Measurements from ENCODE around the gene STK11. TPM values are rescaled to one million over a fixed set of nuclear protein-coding genes. Genes with fewer than 3 reads are reported as not detected.

STK11 gene
- total RNA-seq, 4 donors from 2014 or later: 56.8 to 80.7 (median 60.9) TPM

DNA sequence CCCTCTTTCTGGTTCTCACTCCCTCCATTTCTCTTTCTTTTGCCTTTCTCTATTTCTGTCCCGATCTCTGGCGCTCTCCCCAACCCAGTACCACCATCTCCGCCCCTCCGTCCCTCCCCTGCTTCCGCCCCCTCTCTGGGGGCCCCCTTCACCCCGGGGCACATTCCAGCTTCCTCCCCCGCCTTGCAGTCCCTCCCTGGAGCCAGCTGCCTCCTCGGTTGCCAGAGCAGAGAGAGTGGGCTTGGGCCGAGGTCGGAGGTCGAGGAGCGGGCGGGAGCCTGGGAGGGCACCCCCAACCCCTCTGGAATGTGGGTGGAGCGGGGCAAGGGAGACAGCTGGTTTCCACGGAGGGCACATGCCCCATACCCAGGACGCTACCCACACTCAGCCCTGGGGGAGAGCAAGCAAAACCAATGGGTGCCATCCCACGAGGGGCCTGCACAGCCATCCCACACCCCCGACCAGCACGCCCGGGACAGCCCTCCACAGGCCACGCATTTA lies 57.1 kb downstream of the STK11 start:
- H3K4me1 ChIP-seq: peaks cover 4 to 89% (median 69%) of the 10 kb centered on the region in 3 donors
- 42 to 60% methylated on average over 1 to 6 of the region's 21 CpGs for WGBS, 2 donors (ENCODE audit: low coverage in 1 of 2)
- H3K9me3 ChIP-seq: no peaks in the 10 kb centered on the region
- peak overlapping the region; percentile 74 to 100 (median 94) for H3K27ac ChIP-seq
- TF ChIP-seq CTCF (IDR thresholded peaks at IDR 0.05) (no peak), EP300 (IDR thresholded peaks at IDR 0.05) (no peak), POLR2A (IDR thresholded peaks at IDR 0.05) (no peak), POLR2AphosphoS5 (IDR thresholded peaks at IDR 0.05) (no peak)
- H3K4me3 ChIP-seq: no peak overlapping the region
- H3K27me3 ChIP-seq: no peaks in the 10 kb centered on the region
- ATAC-seq: no peak
- peaks cover 0 to 7% of the 10 kb centered on the region in 2 donors for H3K36me3 ChIP-seq

GRCh38 chr19:1263188-1263587 lies 57.6 kb downstream of the STK11 start:
- TF ChIP-seq POLR2A (IDR thresholded peaks at IDR 0.05): no peak
- TF ChIP-seq POLR2AphosphoS5 (IDR thresholded peaks at IDR 0.05): no peak
- TF ChIP-seq EP300 (IDR thresholded peaks at IDR 0.05): no peak
- TF ChIP-seq CTCF (IDR thresholded peaks at IDR 0.05): no peak
- ATAC-seq: no peak
- no peak overlapping the region for H3K4me3 ChIP-seq
- WGBS, 2 donors (ENCODE audit: low coverage in 1 of 2): 83% methylated on average over 1 of the region's 5 CpGs; no CpG with 5 or more reads in 1 of the 2 donors
- H3K36me3 ChIP-seq: peaks cover 0 to 2% of the 10 kb centered on the region in 2 donors
- peaks cover 4 to 89% (median 70%) of the 10 kb centered on the region in 3 donors for H3K4me1 ChIP-seq
- no peaks in the 10 kb centered on the region for H3K27me3 ChIP-seq
- H3K9me3 ChIP-seq: no peaks in the 10 kb centered on the region
- H3K27ac ChIP-seq: peak overlapping the region in 3 of 4 donors; percentile 89 to 100 (median 99)

- Histone ChIP-seq H3K4me3 (peak overlapping the region in 1 of 2 donors; percentile 62), H3K4me1 (peaks cover 4 to 83% (median 60%) of the 10 kb centered on the region in 3 donors), H3K9me3 (no peaks in the 10 kb centered on the region), H3K36me3 (no peaks in the 10 kb centered on the region), H3K27me3 (no peaks in the 10 kb centered on the region), H3K27ac (peak overlapping the region; percentile 45 to 100 (median 94))
- ATAC-seq: peak; percentile 20
- no CpG with 5 or more reads among the region's 26 CpGs for WGBS, 2 donors (ENCODE audit: low coverage in 1 of 2)
- no peak for TF ChIP-seq EP300 (IDR thresholded peaks at IDR 0.05)
- TF ChIP-seq CTCF (IDR thresholded peaks at IDR 0.05): no peak
- peak; percentile 7 for TF ChIP-seq POLR2AphosphoS5 (IDR thresholded peaks at IDR 0.05)
- TF ChIP-seq POLR2A (IDR thresholded peaks at IDR 0.05): no peak
These were observed 59.4 kb downstream of the STK11 start for GRCh38 chr19:1264801-1265614.

DNA sequence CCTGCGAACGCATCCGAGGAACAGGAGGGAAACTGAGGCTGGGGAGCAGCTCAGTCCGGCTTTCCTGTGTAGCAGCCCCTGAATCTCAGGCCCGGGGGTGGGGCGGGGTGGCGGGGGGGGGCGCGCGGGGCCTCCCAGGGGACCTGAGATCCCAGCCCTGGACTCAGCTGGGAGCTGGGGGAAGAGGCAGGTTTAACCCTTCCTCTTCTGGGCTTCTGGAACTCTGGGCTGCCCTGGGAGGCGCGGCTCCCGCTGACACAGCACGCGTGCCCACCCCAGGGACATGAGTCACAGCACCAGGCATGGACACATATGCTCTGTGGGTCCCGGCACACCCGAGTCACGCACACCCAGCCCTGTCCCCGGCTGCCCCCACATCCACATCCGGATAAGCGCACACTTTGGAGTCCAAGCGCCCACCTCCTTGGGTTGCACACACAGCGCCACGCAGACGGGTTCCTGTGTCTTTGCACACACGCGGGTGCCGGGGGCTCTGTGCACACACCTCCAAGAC lies 60.1 kb downstream of the STK11 start:
- H3K27ac ChIP-seq: peak overlapping the region; percentile 45 to 100 (median 94)
- WGBS, 2 donors (ENCODE audit: low coverage in 1 of 2): 8% methylated on average over 10 of the region's 28 CpGs; no CpG with 5 or more reads in 1 of the 2 donors
- peaks cover 4 to 83% (median 60%) of the 10 kb centered on the region in 3 donors for H3K4me1 ChIP-seq
- H3K27me3 ChIP-seq: no peaks in the 10 kb centered on the region
- peak overlapping the region in 1 of 2 donors; percentile 62 for H3K4me3 ChIP-seq
- TF ChIP-seq CTCF (IDR thresholded peaks at IDR 0.05) (no peak), POLR2AphosphoS5 (IDR thresholded peaks at IDR 0.05) (peak; percentile 45), POLR2A (IDR thresholded peaks at IDR 0.05) (no peak), EP300 (IDR thresholded peaks at IDR 0.05) (no peak)
- no peaks in the 10 kb centered on the region for H3K36me3 ChIP-seq
- peak; percentile 5 for ATAC-seq
- no peaks in the 10 kb centered on the region for H3K9me3 ChIP-seq

All from gastroesophageal sphincter (tissue), 4 donors.